ENCODE data around the gene NOB1.

DNA sequence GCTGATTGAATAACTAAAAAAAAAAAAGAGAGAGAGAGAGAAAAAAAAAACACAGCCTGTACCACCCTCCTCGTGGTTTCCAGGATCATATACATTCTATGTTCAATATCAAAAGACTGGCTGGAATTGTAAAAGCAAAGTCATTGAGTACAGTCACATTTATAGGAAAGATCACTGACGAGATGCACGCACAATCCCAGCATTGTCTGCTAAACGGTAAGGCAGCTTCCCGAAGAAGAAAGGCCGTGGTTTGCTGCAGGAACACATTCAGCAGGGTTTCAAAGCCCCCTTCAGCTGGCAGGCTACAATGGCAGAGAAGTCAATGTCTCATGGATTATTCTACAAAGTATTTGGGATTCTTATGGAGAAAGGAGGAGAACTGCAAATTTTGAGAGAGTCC lies 37.7 kb downstream of the NOB1 start:
- TF ChIP-seq ZNF8 (CRISPR knock-in tag; IDR thresholded peaks at IDR 0.05) (no peak), ZFP30 (CRISPR knock-in tag; IDR thresholded peaks at IDR 0.05) (no peak), RARB (CRISPR knock-in tag; IDR thresholded peaks at IDR 0.05) (no peak)
- TF ChIP-seq, protein P1, sequence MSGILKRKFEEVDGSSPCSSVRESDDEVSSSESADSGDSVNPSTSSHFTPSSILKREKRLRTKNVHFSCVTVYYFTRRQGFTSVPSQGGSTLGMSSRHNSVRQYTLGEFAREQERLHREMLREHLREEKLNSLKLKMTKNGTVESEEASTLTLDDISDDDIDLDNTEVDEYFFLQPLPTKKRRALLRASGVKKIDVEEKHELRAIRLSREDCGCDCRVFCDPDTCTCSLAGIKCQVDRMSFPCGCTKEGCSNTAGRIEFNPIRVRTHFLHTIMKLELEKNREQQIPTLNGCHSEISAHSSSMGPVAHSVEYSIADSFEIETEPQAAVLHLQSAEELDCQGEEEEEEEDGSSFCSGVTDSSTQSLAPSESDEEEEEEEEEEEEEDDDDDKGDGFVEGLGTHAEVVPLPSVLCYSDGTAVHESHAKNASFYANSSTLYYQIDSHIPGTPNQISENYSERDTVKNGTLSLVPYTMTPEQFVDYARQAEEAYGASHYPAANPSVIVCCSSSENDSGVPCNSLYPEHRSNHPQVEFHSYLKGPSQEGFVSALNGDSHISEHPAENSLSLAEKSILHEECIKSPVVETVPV (CRISPR knock-in tag; IDR thresholded peaks at IDR 0.05) = no peak

Data from SK-N-SH treated with all-trans-retinoic acid at 6 μM for 48 hours (cell line).